ENCODE data around the gene CT47A7. TPM values are rescaled to one million over a fixed set of nuclear protein-coding genes. Genes with fewer than 3 reads are reported as not detected.
A peak's percentile ranks its signal among the peaks of the same experiment; 100 is the strongest.
"Not testable (repeated sequence)": the region's sequence is repeated elsewhere in the genome, so short reads cannot be mapped to it uniquely, and the experiment has no call there.

The CT47A7 gene
- total RNA-seq (2014; rRNA removed; shearing (Covaris generic)), result not detected in 2 replicates

DNA sequence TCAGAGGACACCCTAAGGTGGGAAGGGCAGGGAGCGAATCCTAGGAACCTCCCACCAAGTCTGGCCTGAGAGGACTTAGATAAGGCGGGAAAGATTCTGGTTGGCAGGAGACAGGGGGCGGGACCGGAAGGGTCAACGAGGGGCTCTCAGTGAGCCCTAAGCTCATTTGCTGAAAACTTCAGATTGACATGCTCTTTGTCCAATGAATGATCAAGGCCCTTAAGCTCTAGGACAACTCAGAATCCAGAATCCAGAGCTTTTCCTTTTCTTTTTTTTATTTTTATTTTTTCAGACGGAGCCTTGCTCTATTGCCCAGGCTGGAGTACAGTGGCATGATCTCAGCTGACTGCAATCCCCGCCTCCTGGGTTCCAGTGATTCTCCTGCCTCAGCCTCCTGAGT lies at the start of gene CT47A7:
CT47A7 (minus strand) TSS at position 101 of the 400 bp plus-strand sequence. CDS start 255 bp downstream, outside the sequence.
- DNase-seq (ENCODE audit: low spot score), result not testable (repeated sequence)

DNA sequence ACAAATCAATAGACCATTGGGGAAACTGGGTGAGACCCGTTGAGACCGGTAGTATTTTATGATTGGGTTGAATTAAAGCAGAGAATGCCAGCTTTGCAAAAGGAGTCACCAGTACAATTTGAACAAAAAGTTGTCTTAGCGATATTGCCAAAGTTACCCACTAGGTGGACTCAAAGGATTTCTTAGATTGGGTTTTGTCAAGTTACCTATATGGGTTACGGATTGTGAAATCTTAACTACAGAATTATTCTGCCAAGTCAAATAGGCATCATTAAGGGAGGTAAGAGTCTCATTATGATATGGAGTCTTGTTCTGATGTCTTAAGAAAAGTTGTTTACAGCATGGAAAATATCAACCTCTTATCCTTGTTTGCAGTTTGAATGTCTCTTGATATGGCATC lies 44.2 kb upstream of the CT47A7 start:
- peak; percentile 51 for DNase-seq (ENCODE audit: low spot score)

DNA sequence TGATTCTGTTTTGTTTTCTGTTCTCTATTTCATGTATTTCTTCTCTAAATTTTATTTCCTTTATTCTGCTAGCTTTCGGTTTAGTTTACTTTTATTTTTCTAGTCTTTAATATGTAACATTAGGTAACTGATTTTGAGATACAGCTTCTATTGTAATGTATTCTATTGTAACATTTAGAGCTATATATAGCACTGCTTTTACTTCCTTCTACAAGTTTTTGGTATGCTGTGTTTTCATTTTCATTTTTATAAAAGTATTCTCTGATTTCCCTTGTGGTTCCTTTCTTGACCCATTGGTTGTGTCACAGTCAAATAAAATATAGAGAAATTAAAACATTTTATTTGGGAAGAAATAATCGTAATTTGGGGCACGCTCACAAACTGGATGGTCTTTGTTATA lies 43.0 kb upstream of the CT47A7 start:
- no peak for DNase-seq (ENCODE audit: low spot score)

DNA sequence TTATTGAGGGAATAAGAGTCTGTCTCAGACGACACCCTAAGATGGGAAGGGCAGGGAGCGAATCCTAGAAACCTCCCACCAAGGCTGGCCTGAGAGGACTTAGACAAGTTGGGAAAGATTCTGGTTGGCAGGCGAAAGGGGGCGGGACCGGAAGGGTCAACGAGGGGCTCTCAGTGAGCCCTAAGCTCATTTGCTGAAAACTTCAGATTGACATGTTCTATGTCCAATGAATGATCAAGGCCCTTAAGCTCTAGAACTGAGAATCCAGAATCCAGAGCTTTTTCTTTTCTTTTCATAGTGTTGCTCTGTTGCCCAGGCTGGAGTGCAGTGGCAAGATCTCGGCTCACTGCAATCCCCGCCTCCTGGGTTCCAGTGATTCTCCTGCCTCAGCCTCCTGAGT lies 29.3 kb upstream of the CT47A7 start, which contains the start of gene CT47A1:
CT47A1 (minus strand) TSS at position 101 of the 400 bp plus-strand sequence. CDS start 231 bp downstream, outside the sequence.
- DNase-seq (ENCODE audit: low spot score), result not testable (repeated sequence)

Small RNAs within 50 kb of the gene (small RNA-seq; reads per million reads assigned to genes)
- gene AL670379.1 (not detected), gene AL670379.10 (not detected), gene AL670379.11 (not detected), gene AL670379.12 (not detected), gene AL670379.2 (not detected), gene AL670379.3 (not detected), gene AL670379.4 (not detected), gene AL670379.5 (not detected), gene AL670379.6 (not detected), gene AL670379.7 (not detected), gene AL670379.8 (not detected), gene AL670379.9 (not detected)

Other genes with a start within 250 kb of the CT47A7 start
- not detected in 2 replicates for gene CT47B1, start 80.7 kb downstream of the CT47A7 start, total RNA-seq (2014; rRNA removed; shearing (Covaris generic))
- not detected in 2 replicates for gene CT47A11, start 19.4 kb downstream of the CT47A7 start, total RNA-seq (2014; rRNA removed; shearing (Covaris generic))
- gene CT47A10, start 14.6 kb downstream of the CT47A7 start, total RNA-seq (2014; rRNA removed; shearing (Covaris generic)), result not detected in 2 replicates
- gene CT47A9, start 9.7 kb downstream of the CT47A7 start, total RNA-seq (2014; rRNA removed; shearing (Covaris generic)), result not detected in 2 replicates
- gene CT47A8, start 4.9 kb downstream of the CT47A7 start, total RNA-seq (2014; rRNA removed; shearing (Covaris generic)), result not detected in 2 replicates
- not detected in 2 replicates for gene CT47A6, start 4.9 kb upstream of the CT47A7 start, total RNA-seq (2014; rRNA removed; shearing (Covaris generic))
- not detected in 2 replicates for gene CT47A5, start 9.7 kb upstream of the CT47A7 start, total RNA-seq (2014; rRNA removed; shearing (Covaris generic))
- not detected in 2 replicates for gene CT47A4, start 14.6 kb upstream of the CT47A7 start, total RNA-seq (2014; rRNA removed; shearing (Covaris generic))
- not detected in 2 replicates for gene CT47A3, start 19.5 kb upstream of the CT47A7 start, total RNA-seq (2014; rRNA removed; shearing (Covaris generic))
- not detected in 2 replicates for gene CT47A2, start 24.3 kb upstream of the CT47A7 start, total RNA-seq (2014; rRNA removed; shearing (Covaris generic))
- not detected in 2 replicates for gene CT47A1, start 29.2 kb upstream of the CT47A7 start, total RNA-seq (2014; rRNA removed; shearing (Covaris generic))
- gene GLUD2, start 91.0 kb upstream of the CT47A7 start, total RNA-seq (2014; rRNA removed; shearing (Covaris generic)), result 0.23 and 0.31 TPM in 2 replicates